Measurements from ENCODE around the gene PAK3. TPM values are rescaled to one million over a fixed set of nuclear protein-coding genes. Genes with fewer than 3 reads are reported as not detected.

PAK3 gene
- total RNA-seq, 2 donors from 2014 or later, result 1.5 to 4.2 TPM

DNA sequence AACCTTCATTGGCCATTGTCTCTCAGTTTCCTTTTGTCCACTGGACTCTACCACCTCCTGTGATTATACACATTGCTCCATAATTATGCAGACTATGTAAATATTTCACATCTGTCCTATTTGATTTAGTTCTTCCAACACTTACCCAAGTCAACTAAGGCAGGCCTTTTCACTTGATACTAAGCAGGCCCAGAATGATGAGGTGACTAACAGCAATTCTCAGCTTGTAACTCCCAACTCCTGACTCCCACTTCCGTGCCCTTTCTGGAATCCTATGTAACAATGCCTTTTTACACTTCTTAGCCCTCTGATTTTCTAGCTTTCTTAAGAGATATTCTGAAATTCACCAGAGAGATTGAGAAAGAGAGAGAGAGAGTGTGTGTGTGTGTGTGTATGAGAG lies 6.6 kb downstream of the PAK3 start:
- H3K9me3 Mint-ChIP-seq, result no peaks in the 10 kb centered on the region
- TF ChIP-seq, protein P1, sequence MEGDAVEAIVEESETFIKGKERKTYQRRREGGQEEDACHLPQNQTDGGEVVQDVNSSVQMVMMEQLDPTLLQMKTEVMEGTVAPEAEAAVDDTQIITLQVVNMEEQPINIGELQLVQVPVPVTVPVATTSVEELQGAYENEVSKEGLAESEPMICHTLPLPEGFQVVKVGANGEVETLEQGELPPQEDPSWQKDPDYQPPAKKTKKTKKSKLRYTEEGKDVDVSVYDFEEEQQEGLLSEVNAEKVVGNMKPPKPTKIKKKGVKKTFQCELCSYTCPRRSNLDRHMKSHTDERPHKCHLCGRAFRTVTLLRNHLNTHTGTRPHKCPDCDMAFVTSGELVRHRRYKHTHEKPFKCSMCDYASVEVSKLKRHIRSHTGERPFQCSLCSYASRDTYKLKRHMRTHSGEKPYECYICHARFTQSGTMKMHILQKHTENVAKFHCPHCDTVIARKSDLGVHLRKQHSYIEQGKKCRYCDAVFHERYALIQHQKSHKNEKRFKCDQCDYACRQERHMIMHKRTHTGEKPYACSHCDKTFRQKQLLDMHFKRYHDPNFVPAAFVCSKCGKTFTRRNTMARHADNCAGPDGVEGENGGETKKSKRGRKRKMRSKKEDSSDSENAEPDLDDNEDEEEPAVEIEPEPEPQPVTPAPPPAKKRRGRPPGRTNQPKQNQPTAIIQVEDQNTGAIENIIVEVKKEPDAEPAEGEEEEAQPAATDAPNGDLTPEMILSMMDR (conservative IDR thresholded peaks at IDR 0.05), result no peak
- Histone ChIP-seq H3K27ac (ENCODE audit: low read depth, low read length) (no peak overlapping the region), H3K36me3 (ENCODE audit: control insufficient read depth, insufficient read depth, low read length) (no peaks in the 10 kb centered on the region), H3K9ac (ENCODE audit: extremely low read depth, low read length, poor library complexity, severe bottlenecking) (no peak overlapping the region), H3K4me1 (ENCODE audit: control insufficient read depth, insufficient read depth, low read length) (no peaks in the 10 kb centered on the region), H3K9me3 (ENCODE audit: control insufficient read depth, low read length) (no peaks in the 10 kb centered on the region), H3K27me3 (ENCODE audit: control insufficient read depth, insufficient read depth, low read length, poor library complexity, severe bottlenecking) (peaks cover 3% of the 10 kb centered on the region), H3K4me3 (ENCODE audit: low read length) (no peak overlapping the region)
- peaks cover 10% of the 10 kb centered on the region for H3K27me3 Mint-ChIP-seq (ENCODE audit: insufficient read depth)
- WGBS, 2 experiments (ENCODE audit: insufficient coverage in 1 of 2, insufficient read length in 1 of 2), result 100% methylated on average over 1 of the region's 1 CpG; no CpG with 5 or more reads in 1 of the 2 experiments
- no peak overlapping the region for H3K27ac Mint-ChIP-seq
- no peak for DNase-seq
- H3K4me3 Mint-ChIP-seq, result no peak overlapping the region
- H3K36me3 Mint-ChIP-seq (ENCODE audit: low read depth), result no peaks in the 10 kb centered on the region
- H3K4me1 Mint-ChIP-seq, result peaks cover 1% of the 10 kb centered on the region

DNA sequence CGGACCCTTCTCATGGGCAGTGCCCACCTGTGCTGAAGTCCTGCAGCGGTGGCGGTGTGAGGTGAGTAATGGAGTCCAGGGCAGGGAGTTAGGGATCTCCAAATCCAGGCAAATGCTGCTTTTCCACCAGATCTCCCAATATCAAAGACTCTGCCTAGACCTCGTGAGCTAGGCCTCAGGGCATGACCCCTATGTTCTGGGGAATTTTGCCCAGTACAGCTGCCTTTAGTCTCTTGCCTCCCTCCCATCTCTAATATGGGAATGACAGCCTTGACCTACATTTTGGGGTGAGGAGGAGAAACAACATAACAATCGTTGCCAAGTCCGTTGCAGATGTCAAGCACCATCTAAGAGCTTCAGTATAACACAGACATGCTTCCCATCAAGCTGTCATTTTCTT lies 7.3 kb downstream of the PAK3 start:
- Mint-ChIP-seq H3K27ac (no peak overlapping the region), H3K36me3 (ENCODE audit: low read depth) (no peaks in the 10 kb centered on the region), H3K27me3 (ENCODE audit: insufficient read depth) (peaks cover 5% of the 10 kb centered on the region), H3K4me1 (peaks cover 1% of the 10 kb centered on the region), H3K9me3 (no peaks in the 10 kb centered on the region), H3K4me3 (no peak overlapping the region)
- Histone ChIP-seq H3K4me1 (ENCODE audit: control insufficient read depth, insufficient read depth, low read length) (no peaks in the 10 kb centered on the region), H3K27ac (ENCODE audit: low read depth, low read length) (no peak overlapping the region), H3K36me3 (ENCODE audit: control insufficient read depth, insufficient read depth, low read length) (no peaks in the 10 kb centered on the region), H3K9ac (ENCODE audit: extremely low read depth, low read length, poor library complexity, severe bottlenecking) (no peak overlapping the region), H3K4me3 (ENCODE audit: low read length) (no peak overlapping the region), H3K27me3 (ENCODE audit: control insufficient read depth, insufficient read depth, low read length, poor library complexity, severe bottlenecking) (no peaks in the 10 kb centered on the region), H3K9me3 (ENCODE audit: control insufficient read depth, low read length) (no peaks in the 10 kb centered on the region)
- 88% methylated on average over 6 of the region's 6 CpGs; no CpG with 5 or more reads in 1 of the 2 experiments for WGBS, 2 experiments (ENCODE audit: insufficient coverage in 1 of 2, insufficient read length in 1 of 2)
- DNase-seq, result no peak
- TF ChIP-seq, protein P1 (conservative IDR thresholded peaks at IDR 0.05), result no peak

DNA sequence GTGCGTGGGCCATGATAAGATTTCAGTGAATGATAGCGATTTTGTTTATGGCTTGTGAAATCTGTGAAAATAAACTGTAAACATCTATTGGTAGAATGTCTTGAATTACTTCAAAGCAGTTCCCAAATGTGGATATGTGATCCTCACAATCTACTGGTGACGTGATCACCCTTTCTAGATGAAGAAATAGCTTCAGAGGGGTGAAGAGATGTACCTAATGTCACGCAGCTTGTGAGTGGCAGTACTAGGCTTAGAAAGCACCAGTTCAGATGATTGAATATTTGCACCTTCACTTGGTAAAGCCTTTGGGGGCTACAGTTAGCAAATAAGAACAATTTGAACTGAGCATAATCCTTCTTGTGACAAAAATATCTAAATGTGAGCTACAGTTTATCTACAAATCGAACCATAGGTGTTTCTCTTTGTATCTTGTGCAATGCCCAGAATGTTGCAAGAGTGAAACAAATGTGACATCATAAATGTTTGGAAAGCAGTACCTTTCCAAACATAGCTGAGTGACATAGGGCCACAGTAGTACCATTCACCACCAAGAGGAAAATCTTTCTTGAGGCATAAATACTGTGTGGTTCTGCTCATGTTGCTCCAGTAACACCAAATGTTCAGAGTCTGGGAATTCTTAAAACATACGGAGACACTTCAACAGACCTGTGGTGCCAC lies 14.2 kb downstream of the PAK3 start:
- Mint-ChIP-seq H3K9me3 (no peaks in the 10 kb centered on the region), H3K27me3 (ENCODE audit: insufficient read depth) (no peaks in the 10 kb centered on the region), H3K4me3 (no peak overlapping the region), H3K4me1 (no peaks in the 10 kb centered on the region), H3K27ac (no peak overlapping the region), H3K36me3 (ENCODE audit: low read depth) (no peaks in the 10 kb centered on the region)
- H3K9me3 ChIP-seq (ENCODE audit: control insufficient read depth, low read length), result no peaks in the 10 kb centered on the region
- H3K36me3 ChIP-seq (ENCODE audit: control insufficient read depth, insufficient read depth, low read length), result no peaks in the 10 kb centered on the region
- no peaks in the 10 kb centered on the region for H3K27me3 ChIP-seq (ENCODE audit: control insufficient read depth, insufficient read depth, low read length, poor library complexity, severe bottlenecking)
- 93% methylated on average over 6 of the region's 6 CpGs; no CpG with 5 or more reads in 1 of the 2 experiments for WGBS, 2 experiments (ENCODE audit: insufficient coverage in 1 of 2, insufficient read length in 1 of 2)
- DNase-seq, result no peak
- no peaks in the 10 kb centered on the region for H3K4me1 ChIP-seq (ENCODE audit: control insufficient read depth, insufficient read depth, low read length)
- no peak overlapping the region for H3K4me3 ChIP-seq (ENCODE audit: low read length)
- H3K27ac ChIP-seq (ENCODE audit: low read depth, low read length), result no peak overlapping the region
- H3K9ac ChIP-seq (ENCODE audit: extremely low read depth, low read length, poor library complexity, severe bottlenecking), result no peak overlapping the region
- TF ChIP-seq, protein P1 (conservative IDR thresholded peaks at IDR 0.05), result no peak
